ENCODE data around the gene GGNBP2.

The GGNBP2 gene

DNA sequence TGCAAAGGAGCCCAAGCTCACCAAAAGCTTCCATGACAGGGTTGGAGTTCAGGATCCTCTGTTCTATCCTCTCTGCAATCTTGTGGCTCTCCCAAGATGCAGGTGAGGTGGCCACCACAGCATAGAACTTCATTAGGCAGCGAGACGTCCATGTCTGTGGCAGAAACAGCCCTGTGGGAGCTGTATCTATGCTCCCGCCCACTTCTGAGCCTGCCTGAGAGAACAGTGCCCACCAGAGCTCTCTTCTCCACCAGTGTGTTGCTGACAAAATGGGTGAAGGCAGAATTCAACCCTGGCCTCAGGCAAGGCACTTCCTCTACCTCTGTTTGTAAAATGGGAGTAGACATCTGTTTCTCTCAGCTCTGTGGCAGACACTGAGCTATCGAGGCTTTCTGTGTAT, 28.9 kb upstream of the GGNBP2 start:
- no peak overlapping the region for H3K18ac ChIP-seq (ENCODE audit: low read length)
- no peak overlapping the region for H4K8ac ChIP-seq (ENCODE audit: low read depth, low read length)
- no peak overlapping the region for H3K14ac ChIP-seq (ENCODE audit: low read length)
- H3K4me2 ChIP-seq (ENCODE audit: low read length) = no peak overlapping the region
- no peaks in the 10 kb centered on the region for H3K9me3 ChIP-seq (ENCODE audit: insufficient read depth, low read depth, low read length)
- H2BK120ac ChIP-seq (ENCODE audit: insufficient read depth, low read length, poor library complexity) = no peak overlapping the region
- H3K23ac ChIP-seq (ENCODE audit: low read length) = no peak overlapping the region
- no peak overlapping the region for H3K4me3 ChIP-seq (ENCODE audit: low read depth, low read length)
- no peak overlapping the region for H4K91ac ChIP-seq (ENCODE audit: low read depth, low read length)
- H2BK12ac ChIP-seq (ENCODE audit: low read length) = no peak overlapping the region
- H3K36me3 ChIP-seq (ENCODE audit: control insufficient read depth in 1 of 2, insufficient read depth in 2 of 2, low read length in 2 of 2) = peaks cover 37 to 49% of the 10 kb centered on the region in 2 experiments
- H3K27me3 ChIP-seq (ENCODE audit: insufficient read depth, low read length) = no peaks in the 10 kb centered on the region
- no peak for DNase-seq
- H2AFZ ChIP-seq (ENCODE audit: insufficient read depth, low read length, poor library complexity) = no peak overlapping the region
- no peak overlapping the region for H3K9ac ChIP-seq (ENCODE audit: low read length)
- H3K4me1 ChIP-seq (ENCODE audit: control insufficient read depth in 1 of 2, insufficient read depth in 2 of 2, low read length in 2 of 2) = no peaks in the 10 kb centered on the region
- no peak overlapping the region for H3K4ac ChIP-seq (ENCODE audit: low read depth, low read length)
- no peak overlapping the region for H3K27ac ChIP-seq (ENCODE audit: low read depth, low read length)
- H2AK5ac ChIP-seq (ENCODE audit: low read length) = no peak overlapping the region
- WGBS (ENCODE audit: extremely low coverage, insufficient coverage, insufficient read length) = no CpG with 5 or more reads among the region's 4 CpGs
- H3K79me1 ChIP-seq (ENCODE audit: low read length) = no peaks in the 10 kb centered on the region
- H4K12ac ChIP-seq (ENCODE audit: low read depth, low read length) = no peak overlapping the region
- H2BK5ac ChIP-seq (ENCODE audit: low read depth, low read length, poor library complexity) = no peak overlapping the region
- no peaks in the 10 kb centered on the region for H3K79me2 ChIP-seq (ENCODE audit: control insufficient read depth, insufficient read depth, low read length, poor library complexity)

DNA sequence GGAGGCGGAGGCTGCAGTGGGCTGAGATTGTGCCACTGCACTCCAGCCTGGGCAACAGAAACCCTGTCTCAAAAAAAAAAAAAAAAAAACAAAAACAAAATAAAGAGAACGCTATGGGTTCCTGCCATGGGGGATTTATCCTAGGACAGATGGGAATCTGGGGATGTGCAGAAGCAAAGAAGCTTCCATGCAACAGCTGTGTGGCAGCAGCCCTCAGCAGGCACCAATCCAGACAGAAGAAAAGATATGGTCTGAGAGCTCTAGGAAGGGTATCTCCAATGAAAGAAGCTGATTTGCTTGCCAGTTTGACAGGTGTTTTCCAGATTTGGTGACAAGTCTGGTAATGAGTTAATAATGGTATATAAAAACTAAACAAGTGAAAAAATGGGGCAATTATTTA, 21.6 kb upstream of the GGNBP2 start:
- Histone ChIP-seq H2AFZ (ENCODE audit: insufficient read depth, low read length, poor library complexity) (no peak overlapping the region), H3K23ac (ENCODE audit: low read length) (no peak overlapping the region), H3K79me2 (ENCODE audit: control insufficient read depth, insufficient read depth, low read length, poor library complexity) (no peaks in the 10 kb centered on the region), H3K4me2 (ENCODE audit: low read length) (no peak overlapping the region), H4K12ac (ENCODE audit: low read depth, low read length) (no peak overlapping the region), H2BK120ac (ENCODE audit: insufficient read depth, low read length, poor library complexity) (no peak overlapping the region), H3K14ac (ENCODE audit: low read length) (no peak overlapping the region), H3K18ac (ENCODE audit: low read length) (no peak overlapping the region), H3K4me3 (ENCODE audit: low read depth, low read length) (no peak overlapping the region), H3K27ac (ENCODE audit: low read depth, low read length) (no peak overlapping the region), H3K9me3 (ENCODE audit: insufficient read depth, low read depth, low read length) (no peaks in the 10 kb centered on the region), H4K8ac (ENCODE audit: low read depth, low read length) (no peak overlapping the region), H4K91ac (ENCODE audit: low read depth, low read length) (no peak overlapping the region), H2BK5ac (ENCODE audit: low read depth, low read length, poor library complexity) (no peak overlapping the region), H3K79me1 (ENCODE audit: low read length) (no peaks in the 10 kb centered on the region), H2AK5ac (ENCODE audit: low read length) (no peak overlapping the region), H3K4ac (ENCODE audit: low read depth, low read length) (no peak overlapping the region), H3K4me1 (ENCODE audit: control insufficient read depth in 1 of 2, insufficient read depth in 2 of 2, low read length in 2 of 2) (no peaks in the 10 kb centered on the region), H3K27me3 (ENCODE audit: insufficient read depth, low read length) (no peaks in the 10 kb centered on the region), H2BK12ac (ENCODE audit: low read length) (no peak overlapping the region), H3K9ac (ENCODE audit: low read length) (no peak overlapping the region), H3K36me3 (ENCODE audit: control insufficient read depth in 1 of 2, insufficient read depth in 2 of 2, low read length in 2 of 2) (peaks cover 38% of the 10 kb centered on the region in 2 experiments)
- no CpG with 5 or more reads among the region's 2 CpGs for WGBS (ENCODE audit: extremely low coverage, insufficient coverage, insufficient read length)
- DNase-seq = no peak

DNA sequence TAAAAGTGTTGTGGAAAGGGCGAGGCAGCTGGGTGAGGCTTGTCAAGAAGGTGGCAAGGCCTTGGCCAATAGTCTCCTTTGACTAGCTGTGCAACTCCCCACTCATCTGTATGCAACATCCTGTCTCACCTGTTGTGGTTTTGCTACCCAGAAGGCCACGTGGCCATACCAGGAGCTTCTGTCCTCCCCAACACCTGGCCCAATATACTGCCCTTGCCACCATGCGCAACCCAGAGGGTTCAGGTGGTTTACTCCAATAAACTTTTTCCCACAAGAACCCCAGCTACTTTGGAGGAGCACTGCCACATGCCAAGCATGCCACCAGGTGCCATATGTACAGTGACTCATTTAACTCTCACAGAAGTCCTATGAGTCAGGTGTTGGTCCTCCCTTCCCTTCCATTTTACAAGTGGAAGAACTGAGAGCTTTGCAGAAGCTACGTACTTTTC, 20.3 kb upstream of the GGNBP2 start:
- no peak overlapping the region for H2BK5ac ChIP-seq (ENCODE audit: low read depth, low read length, poor library complexity)
- H4K91ac ChIP-seq (ENCODE audit: low read depth, low read length) = no peak overlapping the region
- no peak overlapping the region for H4K12ac ChIP-seq (ENCODE audit: low read depth, low read length)
- no peak overlapping the region for H2AFZ ChIP-seq (ENCODE audit: insufficient read depth, low read length, poor library complexity)
- peaks cover 38 to 45% of the 10 kb centered on the region in 2 experiments for H3K36me3 ChIP-seq (ENCODE audit: control insufficient read depth in 1 of 2, insufficient read depth in 2 of 2, low read length in 2 of 2)
- H3K18ac ChIP-seq (ENCODE audit: low read length) = no peak overlapping the region
- no peak overlapping the region for H2AK5ac ChIP-seq (ENCODE audit: low read length)
- no peak overlapping the region for H2BK12ac ChIP-seq (ENCODE audit: low read length)
- H3K9me3 ChIP-seq (ENCODE audit: insufficient read depth, low read depth, low read length) = no peaks in the 10 kb centered on the region
- H3K23ac ChIP-seq (ENCODE audit: low read length) = no peak overlapping the region
- WGBS (ENCODE audit: extremely low coverage, insufficient coverage, insufficient read length) = no CpG with 5 or more reads among the region's 4 CpGs
- no peak overlapping the region for H3K4me2 ChIP-seq (ENCODE audit: low read length)
- H3K27me3 ChIP-seq (ENCODE audit: insufficient read depth, low read length) = no peaks in the 10 kb centered on the region
- no peaks in the 10 kb centered on the region for H3K79me2 ChIP-seq (ENCODE audit: control insufficient read depth, insufficient read depth, low read length, poor library complexity)
- no peak overlapping the region for H3K9ac ChIP-seq (ENCODE audit: low read length)
- no peak overlapping the region for H4K8ac ChIP-seq (ENCODE audit: low read depth, low read length)
- no peak for DNase-seq
- H3K79me1 ChIP-seq (ENCODE audit: low read length) = no peaks in the 10 kb centered on the region
- H3K4ac ChIP-seq (ENCODE audit: low read depth, low read length) = no peak overlapping the region
- H2BK120ac ChIP-seq (ENCODE audit: insufficient read depth, low read length, poor library complexity) = no peak overlapping the region
- H3K27ac ChIP-seq (ENCODE audit: low read depth, low read length) = no peak overlapping the region
- H3K4me1 ChIP-seq (ENCODE audit: control insufficient read depth in 1 of 2, insufficient read depth in 2 of 2, low read length in 2 of 2) = no peaks in the 10 kb centered on the region
- H3K14ac ChIP-seq (ENCODE audit: low read length) = no peak overlapping the region
- H3K4me3 ChIP-seq (ENCODE audit: low read depth, low read length) = no peak overlapping the region

DNA sequence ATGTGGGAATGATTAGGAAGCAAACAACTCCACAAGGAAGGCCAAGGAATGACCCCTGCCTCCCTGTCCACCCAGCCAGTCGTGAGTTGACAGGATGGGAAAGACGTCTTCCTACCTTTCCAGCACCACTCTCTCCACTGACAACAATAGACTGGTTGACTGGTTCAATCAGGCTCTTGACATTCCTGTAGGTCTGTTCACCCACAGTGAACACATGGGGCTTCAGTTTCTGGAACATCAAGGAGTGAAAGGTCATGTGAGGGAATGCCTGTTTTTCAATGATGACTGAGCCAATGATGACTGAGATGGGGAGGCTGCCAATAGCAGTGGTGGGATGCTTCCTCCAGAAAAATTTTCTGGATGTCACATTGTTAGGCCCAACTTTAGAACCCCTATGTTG, 19.6 kb upstream of the GGNBP2 start:
- no peaks in the 10 kb centered on the region for H3K79me1 ChIP-seq (ENCODE audit: low read length)
- H3K4me3 ChIP-seq (ENCODE audit: low read depth, low read length) = no peak overlapping the region
- H4K8ac ChIP-seq (ENCODE audit: low read depth, low read length) = no peak overlapping the region
- no peak overlapping the region for H2BK5ac ChIP-seq (ENCODE audit: low read depth, low read length, poor library complexity)
- H2BK12ac ChIP-seq (ENCODE audit: low read length) = no peak overlapping the region
- H3K36me3 ChIP-seq (ENCODE audit: control insufficient read depth in 1 of 2, insufficient read depth in 2 of 2, low read length in 2 of 2) = peaks cover 40 to 48% of the 10 kb centered on the region in 2 experiments
- no CpG with 5 or more reads among the region's 2 CpGs for WGBS (ENCODE audit: extremely low coverage, insufficient coverage, insufficient read length)
- no peaks in the 10 kb centered on the region for H3K9me3 ChIP-seq (ENCODE audit: insufficient read depth, low read depth, low read length)
- H3K79me2 ChIP-seq (ENCODE audit: control insufficient read depth, insufficient read depth, low read length, poor library complexity) = no peaks in the 10 kb centered on the region
- H3K14ac ChIP-seq (ENCODE audit: low read length) = no peak overlapping the region
- no peak overlapping the region for H4K12ac ChIP-seq (ENCODE audit: low read depth, low read length)
- no peak overlapping the region for H2AK5ac ChIP-seq (ENCODE audit: low read length)
- no peak overlapping the region for H3K23ac ChIP-seq (ENCODE audit: low read length)
- no peak overlapping the region for H2BK120ac ChIP-seq (ENCODE audit: insufficient read depth, low read length, poor library complexity)
- no peak overlapping the region for H3K9ac ChIP-seq (ENCODE audit: low read length)
- no peak overlapping the region for H3K27ac ChIP-seq (ENCODE audit: low read depth, low read length)
- no peak for DNase-seq
- no peak overlapping the region for H2AFZ ChIP-seq (ENCODE audit: insufficient read depth, low read length, poor library complexity)
- no peak overlapping the region for H3K4me2 ChIP-seq (ENCODE audit: low read length)
- peak overlapping the region; percentile 3 for H3K18ac ChIP-seq (ENCODE audit: low read length)
- H3K27me3 ChIP-seq (ENCODE audit: insufficient read depth, low read length) = no peaks in the 10 kb centered on the region
- H3K4ac ChIP-seq (ENCODE audit: low read depth, low read length) = no peak overlapping the region
- no peaks in the 10 kb centered on the region for H3K4me1 ChIP-seq (ENCODE audit: control insufficient read depth in 1 of 2, insufficient read depth in 2 of 2, low read length in 2 of 2)
- H4K91ac ChIP-seq (ENCODE audit: low read depth, low read length) = no peak overlapping the region
